CD1c-positive myeloid dendritic cell (primary cell): ENCODE data around the gene RPL21.
"Not testable (repeated sequence)": the region's sequence is repeated elsewhere in the genome, so short reads cannot be mapped to it uniquely, and the experiment has no call there.

Source experiments
- DNase-seq: peaks from one replicate; pipeline ENCODE4 v3.0.0-alpha.2; 2016; ENCODE audit errors: extremely low spot score

RPL21 gene

GRCh38 chr13:27289011-27289665, 37.8 kb downstream of the RPL21 start:
- no peak for DNase-seq

- DNase-seq = no peak
Measured at GRCh38 chr13:27290715-27291114, 39.4 kb downstream of the RPL21 start.

GRCh38 chr13:27291967-27292366, 40.6 kb downstream of the RPL21 start:
- not testable (repeated sequence) for DNase-seq

GRCh38 chr13:27293076-27293691, 41.8 kb downstream of the RPL21 start:
- DNase-seq = no peak

- peak; percentile 3 for DNase-seq
Measured at GRCh38 chr13:27293873-27294515, 42.6 kb downstream of the RPL21 start.

GRCh38 chr13:27295096-27295495, 43.7 kb downstream of the RPL21 start:
- DNase-seq = no peak

GRCh38 chr13:27295660-27296059, 44.3 kb downstream of the RPL21 start:
- no peak for DNase-seq

- DNase-seq = no peak
Measured at GRCh38 chr13:27296496-27296895, 45.1 kb downstream of the RPL21 start.

GRCh38 chr13:27298849-27299248, 47.5 kb downstream of the RPL21 start:
- DNase-seq = no peak

- DNase-seq = not testable (repeated sequence)
Measured at GRCh38 chr13:27300406-27300805, 49.0 kb downstream of the RPL21 start.

GRCh38 chr13:27300941-27301586, 49.7 kb downstream of the RPL21 start:
- DNase-seq = no peak

- DNase-seq = no peak
Measured at GRCh38 chr13:27302643-27303262, 51.4 kb downstream of the RPL21 start.

- no peak for DNase-seq
Measured at GRCh38 chr13:27304099-27304498, 52.7 kb downstream of the RPL21 start.

GRCh38 chr13:27304611-27305010, 53.3 kb downstream of the RPL21 start:
- no peak for DNase-seq
